ENCODE data around the gene GLIS1. TPM values are rescaled to one million over a fixed set of nuclear protein-coding genes. Genes with fewer than 3 reads are reported as not detected.

GLIS1 gene
- total RNA-seq, 2 donors from 2014 or later, result 2.6 TPM; not detected in 1

DNA sequence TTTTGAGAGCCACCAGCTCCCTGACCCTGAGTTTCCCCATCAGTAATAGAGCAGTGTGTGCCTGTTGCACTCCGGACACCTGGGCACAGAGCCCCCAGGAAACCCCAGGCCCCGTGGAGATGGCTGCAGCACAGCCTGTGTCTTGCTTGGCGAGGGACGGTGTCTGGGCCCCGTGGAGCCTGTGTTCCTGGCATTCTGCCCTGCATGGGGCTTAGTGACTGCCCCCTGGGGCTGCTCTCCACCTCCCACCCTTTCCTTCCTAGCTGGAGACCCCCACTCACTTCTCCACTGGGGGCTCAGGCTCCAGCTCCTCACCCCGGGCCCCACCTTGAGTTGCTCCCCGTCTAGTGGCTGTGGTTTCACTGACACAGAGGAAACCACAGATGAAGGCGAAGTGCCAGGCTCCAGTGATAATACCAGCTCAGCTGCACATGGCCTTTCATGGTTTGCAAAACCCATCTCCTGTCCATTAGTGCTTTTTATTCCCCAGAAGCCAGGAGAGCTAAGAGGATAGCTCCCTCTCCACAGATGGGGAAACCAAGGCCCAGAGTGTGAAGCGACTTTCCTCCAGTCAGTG is 240.3 kb downstream of the GLIS1 start:
- no peaks in the 10 kb centered on the region for H3K9me3 ChIP-seq
- ATAC-seq (ENCODE audit: insufficient number of reproducible peaks, low FRiP score, low read depth), result no peak
- H3K4me1 ChIP-seq (ENCODE audit: control insufficient read depth in 1 of 2, low read depth in 2 of 2), result no peaks in the 10 kb centered on the region
- no peak overlapping the region for H3K4me3 ChIP-seq
- H3K27me3 ChIP-seq (replicated peaks; ENCODE audit: insufficient read depth), result no peaks in the 10 kb centered on the region
- no peak overlapping the region for H3K27ac ChIP-seq
- no peaks in the 10 kb centered on the region for H3K36me3 ChIP-seq
- TF ChIP-seq, protein P1, sequence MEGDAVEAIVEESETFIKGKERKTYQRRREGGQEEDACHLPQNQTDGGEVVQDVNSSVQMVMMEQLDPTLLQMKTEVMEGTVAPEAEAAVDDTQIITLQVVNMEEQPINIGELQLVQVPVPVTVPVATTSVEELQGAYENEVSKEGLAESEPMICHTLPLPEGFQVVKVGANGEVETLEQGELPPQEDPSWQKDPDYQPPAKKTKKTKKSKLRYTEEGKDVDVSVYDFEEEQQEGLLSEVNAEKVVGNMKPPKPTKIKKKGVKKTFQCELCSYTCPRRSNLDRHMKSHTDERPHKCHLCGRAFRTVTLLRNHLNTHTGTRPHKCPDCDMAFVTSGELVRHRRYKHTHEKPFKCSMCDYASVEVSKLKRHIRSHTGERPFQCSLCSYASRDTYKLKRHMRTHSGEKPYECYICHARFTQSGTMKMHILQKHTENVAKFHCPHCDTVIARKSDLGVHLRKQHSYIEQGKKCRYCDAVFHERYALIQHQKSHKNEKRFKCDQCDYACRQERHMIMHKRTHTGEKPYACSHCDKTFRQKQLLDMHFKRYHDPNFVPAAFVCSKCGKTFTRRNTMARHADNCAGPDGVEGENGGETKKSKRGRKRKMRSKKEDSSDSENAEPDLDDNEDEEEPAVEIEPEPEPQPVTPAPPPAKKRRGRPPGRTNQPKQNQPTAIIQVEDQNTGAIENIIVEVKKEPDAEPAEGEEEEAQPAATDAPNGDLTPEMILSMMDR (IDR thresholded peaks at IDR 0.05), result no peak
- DNase-seq (ENCODE audit: low spot score), result no peak

DNA sequence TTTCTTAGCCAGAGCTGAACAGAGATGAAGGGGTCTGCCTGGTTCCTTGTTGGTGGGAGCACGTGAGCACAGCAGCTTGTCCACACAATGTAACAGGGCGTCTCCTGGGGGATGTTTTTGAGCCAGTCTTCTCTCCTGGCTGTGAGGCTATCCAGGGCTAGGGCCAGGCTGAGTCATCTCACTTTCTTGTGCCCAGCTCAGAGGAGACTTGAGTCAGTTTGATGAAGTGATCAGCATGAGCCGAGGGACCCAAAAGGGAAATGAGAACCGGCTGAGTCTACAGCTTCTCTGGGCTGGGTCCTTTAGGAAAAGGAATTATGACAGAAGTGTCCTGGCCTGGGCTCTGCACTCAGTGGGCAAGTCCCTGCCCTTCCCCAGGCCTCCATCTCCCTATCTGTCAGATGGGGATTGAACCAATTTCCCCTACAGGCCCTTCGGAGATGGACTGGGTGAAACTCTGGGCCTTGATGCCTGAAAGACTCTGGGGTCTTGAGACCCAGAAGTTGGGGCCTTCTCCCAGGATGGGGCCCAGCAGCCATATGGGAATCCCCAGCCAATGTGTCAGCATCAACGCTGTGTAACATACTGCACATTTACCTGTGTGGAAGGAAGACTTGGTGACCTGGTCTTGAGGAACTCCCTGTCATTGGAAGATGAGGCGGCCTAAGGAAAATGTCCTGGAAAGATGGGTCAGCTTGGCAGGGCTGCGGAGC is 243.2 kb downstream of the GLIS1 start:
- Histone ChIP-seq H3K27ac (no peak overlapping the region), H3K9me3 (no peaks in the 10 kb centered on the region), H3K36me3 (no peaks in the 10 kb centered on the region), H3K27me3 (replicated peaks; ENCODE audit: insufficient read depth) (no peaks in the 10 kb centered on the region), H3K4me3 (no peak overlapping the region), H3K4me1 (ENCODE audit: control insufficient read depth in 1 of 2, low read depth in 2 of 2) (no peaks in the 10 kb centered on the region)
- DNase-seq (ENCODE audit: low spot score) (no peak), ATAC-seq (ENCODE audit: insufficient number of reproducible peaks, low FRiP score, low read depth) (no peak)
- TF ChIP-seq, protein P1 (IDR thresholded peaks at IDR 0.05), result no peak

DNA sequence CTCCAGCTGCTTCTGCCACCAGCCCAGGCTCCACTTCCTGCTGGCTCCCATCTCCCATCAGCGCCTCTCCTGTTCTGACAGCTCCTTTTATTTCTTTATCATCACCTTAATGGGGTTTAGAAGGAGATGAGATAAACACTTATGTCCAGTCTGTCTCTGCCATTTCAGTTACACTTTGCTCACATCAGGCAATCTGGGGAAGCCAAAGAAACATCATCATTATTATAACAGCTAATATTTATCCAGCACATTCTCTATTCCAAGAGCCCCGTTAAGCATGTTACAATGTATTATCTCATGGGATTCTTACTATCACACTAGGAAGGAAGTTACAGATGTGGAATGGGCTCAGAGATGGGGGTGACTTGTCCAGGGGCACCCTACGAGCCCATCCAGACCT is 248.6 kb downstream of the GLIS1 start:
- H3K36me3 ChIP-seq, result no peaks in the 10 kb centered on the region
- no peaks in the 10 kb centered on the region for H3K9me3 ChIP-seq
- no peaks in the 10 kb centered on the region for H3K4me1 ChIP-seq (ENCODE audit: control insufficient read depth in 1 of 2, low read depth in 2 of 2)
- H3K27ac ChIP-seq, result no peak overlapping the region
- H3K27me3 ChIP-seq (replicated peaks; ENCODE audit: insufficient read depth), result no peaks in the 10 kb centered on the region
- DNase-seq (ENCODE audit: low spot score) (no peak), ATAC-seq (ENCODE audit: insufficient number of reproducible peaks, low FRiP score, low read depth) (no peak)
- H3K4me3 ChIP-seq, result no peak overlapping the region
- TF ChIP-seq, protein P1 (IDR thresholded peaks at IDR 0.05), result no peak

DNA sequence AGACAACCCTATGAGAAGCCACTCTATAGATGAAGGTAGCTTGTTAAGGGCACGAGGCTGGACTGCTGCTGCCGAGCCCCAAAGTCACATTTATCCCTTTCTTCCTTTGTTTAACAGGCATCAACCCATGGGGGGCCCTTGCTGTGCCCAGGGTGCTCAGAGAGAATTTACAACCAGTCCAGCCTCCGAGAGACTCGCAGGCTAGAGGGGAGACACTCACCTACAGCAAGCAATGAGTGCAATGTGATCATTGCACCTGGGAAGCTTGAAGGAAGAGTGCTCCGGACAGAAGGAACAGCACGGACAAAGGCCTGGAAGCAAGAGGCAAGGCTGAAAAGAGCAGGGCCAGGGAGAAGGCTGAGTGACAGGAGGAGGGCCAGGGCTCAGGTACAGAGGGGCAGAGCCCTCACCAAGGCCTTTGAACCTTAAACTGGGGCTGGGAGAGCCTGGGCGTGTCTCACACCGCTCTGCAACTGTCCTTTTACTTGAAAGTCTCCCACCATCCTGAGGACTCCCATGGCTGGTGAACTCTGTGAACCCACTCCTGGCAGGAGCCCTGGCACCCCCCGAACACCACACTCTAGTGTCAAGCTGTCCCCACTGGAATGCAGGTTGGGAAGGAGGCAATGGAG is 252.5 kb downstream of the GLIS1 start:
- no peaks in the 10 kb centered on the region for H3K27me3 ChIP-seq (replicated peaks; ENCODE audit: insufficient read depth)
- no peak for DNase-seq (ENCODE audit: low spot score)

More for the DNA sequence above, 252.5 kb downstream of the GLIS1 start:
- Histone ChIP-seq H3K4me1 (ENCODE audit: control insufficient read depth in 1 of 2, low read depth in 2 of 2) (no peaks in the 10 kb centered on the region), H3K9me3 (no peaks in the 10 kb centered on the region), H3K4me3 (no peak overlapping the region), H3K36me3 (no peaks in the 10 kb centered on the region), H3K27ac (no peak overlapping the region)
- ATAC-seq (ENCODE audit: insufficient number of reproducible peaks, low FRiP score, low read depth), result no peak
- TF ChIP-seq, protein P1 (IDR thresholded peaks at IDR 0.05), result no peak

Measured in thoracic aorta (tissue), 2 donors.